Measurements from ENCODE around the gene TLL1.

DNA sequence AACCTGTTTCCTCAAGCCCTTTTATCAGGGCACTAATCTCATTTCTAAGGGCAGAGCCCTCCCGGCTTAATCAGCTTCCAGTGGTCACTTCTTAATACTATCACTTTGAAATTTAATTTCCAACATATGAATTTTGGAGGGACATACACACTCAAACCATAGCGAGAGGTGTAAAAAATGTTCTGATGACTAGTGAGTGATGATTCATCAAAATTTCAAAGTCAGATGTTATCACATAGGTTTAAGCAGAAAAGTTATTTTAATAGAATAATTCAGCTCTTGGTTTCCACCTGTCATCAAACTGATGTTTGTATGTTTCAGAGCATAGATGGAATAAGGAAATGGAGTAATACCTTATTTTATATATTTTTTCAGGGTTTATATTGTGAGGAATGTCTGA lies 161.9 kb downstream of the TLL1 start:
- TF ChIP-seq, protein P1, sequence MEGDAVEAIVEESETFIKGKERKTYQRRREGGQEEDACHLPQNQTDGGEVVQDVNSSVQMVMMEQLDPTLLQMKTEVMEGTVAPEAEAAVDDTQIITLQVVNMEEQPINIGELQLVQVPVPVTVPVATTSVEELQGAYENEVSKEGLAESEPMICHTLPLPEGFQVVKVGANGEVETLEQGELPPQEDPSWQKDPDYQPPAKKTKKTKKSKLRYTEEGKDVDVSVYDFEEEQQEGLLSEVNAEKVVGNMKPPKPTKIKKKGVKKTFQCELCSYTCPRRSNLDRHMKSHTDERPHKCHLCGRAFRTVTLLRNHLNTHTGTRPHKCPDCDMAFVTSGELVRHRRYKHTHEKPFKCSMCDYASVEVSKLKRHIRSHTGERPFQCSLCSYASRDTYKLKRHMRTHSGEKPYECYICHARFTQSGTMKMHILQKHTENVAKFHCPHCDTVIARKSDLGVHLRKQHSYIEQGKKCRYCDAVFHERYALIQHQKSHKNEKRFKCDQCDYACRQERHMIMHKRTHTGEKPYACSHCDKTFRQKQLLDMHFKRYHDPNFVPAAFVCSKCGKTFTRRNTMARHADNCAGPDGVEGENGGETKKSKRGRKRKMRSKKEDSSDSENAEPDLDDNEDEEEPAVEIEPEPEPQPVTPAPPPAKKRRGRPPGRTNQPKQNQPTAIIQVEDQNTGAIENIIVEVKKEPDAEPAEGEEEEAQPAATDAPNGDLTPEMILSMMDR (IDR thresholded peaks at IDR 0.05): no peak
- TF ChIP-seq EP300 (IDR thresholded peaks at IDR 0.05): no peak

Data from esophagus muscularis mucosa (tissue), 3 donors.